ENCODE data around the gene RTEL1.
"Not testable (repeated sequence)": the region's sequence is repeated elsewhere in the genome, so short reads cannot be mapped to it uniquely, and the experiment has no call there.

RTEL1 gene

DNA sequence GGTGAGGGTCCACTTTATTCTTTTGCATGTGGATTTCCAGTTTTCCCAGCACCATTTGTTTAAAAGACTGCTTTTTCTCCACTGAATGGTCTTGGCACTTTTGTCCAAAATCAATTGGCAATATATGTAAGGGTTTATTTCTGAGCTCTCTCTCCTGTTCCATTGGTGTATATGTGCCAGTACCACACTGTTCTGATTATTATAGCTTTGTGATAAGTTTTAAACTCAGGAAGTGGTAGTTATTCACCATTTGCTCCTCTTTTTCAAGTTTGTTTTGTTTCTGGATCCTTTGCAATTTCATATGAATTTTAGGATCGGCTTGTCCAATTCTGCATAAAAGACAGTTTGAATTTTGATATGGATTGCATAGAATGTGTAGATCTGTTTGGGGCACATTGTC is 54.1 kb downstream of the RTEL1 start:
- no peak for DNase-seq (ENCODE audit: low spot score)
- FAIRE-seq = no peak

DNA sequence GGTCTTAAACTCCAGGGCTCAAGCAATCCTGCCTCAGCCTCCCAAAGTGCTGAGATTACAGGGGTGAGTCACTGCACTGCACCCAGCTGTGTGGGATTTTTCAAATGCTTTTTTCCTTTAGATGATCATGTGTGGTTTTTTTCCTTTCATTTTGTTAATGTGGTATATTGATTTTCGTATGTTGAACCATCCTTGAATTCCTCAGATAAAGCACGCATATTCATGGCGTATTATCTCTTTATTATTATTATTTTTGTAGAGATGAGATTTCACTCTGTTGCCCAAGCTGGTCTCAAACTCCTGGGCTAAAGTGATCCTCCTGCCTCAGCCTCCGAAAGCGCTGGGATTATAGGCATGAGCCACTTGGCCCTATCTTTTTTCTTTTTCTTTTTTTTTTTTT is 56.7 kb downstream of the RTEL1 start:
- DNase-seq (ENCODE audit: low spot score) (no peak), FAIRE-seq (no peak)

DNA sequence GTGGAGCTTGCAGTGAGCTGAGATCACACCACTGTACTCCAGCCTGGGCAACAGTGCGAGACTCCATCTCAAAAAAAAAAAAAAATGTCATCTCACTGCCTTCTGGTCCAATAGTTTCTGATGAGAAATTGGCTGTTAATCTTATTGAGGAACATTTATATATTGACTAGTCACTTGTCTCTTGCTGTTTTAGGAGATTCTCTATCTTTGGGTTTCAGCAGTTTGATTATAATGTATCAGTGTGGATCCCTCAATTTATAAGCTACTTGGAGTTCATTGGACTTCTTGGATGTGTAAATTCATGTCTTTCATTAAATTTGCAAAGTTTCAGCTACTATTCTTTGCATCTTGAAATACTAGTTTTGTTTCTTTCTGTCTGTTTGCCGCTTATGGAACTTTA is 60.9 kb downstream of the RTEL1 start:
- DNase-seq (ENCODE audit: low spot score) = no peak
- FAIRE-seq = no peak

DNA sequence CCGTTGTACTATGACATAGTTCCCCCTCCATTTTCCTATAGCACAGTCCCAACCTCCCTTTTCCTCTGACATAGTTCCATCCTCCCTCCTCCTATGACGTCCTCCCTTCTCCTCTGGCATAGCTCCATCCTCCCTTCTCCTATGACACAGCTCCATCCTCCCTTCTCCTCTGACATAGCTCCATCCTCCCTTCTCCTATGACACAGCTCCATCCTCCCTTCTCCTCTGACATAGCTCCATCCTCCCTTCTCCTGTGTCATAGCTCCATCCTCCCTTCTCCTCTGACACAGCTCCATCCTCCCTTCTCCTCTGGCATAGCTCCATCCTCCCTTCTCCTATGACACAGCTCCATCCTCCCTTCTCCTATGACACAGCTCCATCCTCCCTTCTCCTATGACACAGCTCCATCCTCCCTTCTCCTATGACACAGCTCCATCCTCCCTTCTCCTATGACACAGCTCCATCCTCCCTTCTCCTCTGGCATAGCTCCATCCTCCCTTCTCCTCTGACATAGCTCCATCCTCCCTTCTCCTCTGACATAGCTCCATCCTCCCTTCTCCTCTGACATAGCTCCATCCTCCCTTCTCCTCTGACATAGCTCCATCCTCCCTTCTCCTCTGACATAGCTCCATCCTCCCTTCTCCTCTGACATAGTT is 65.0 kb downstream of the RTEL1 start:
- DNase-seq (ENCODE audit: low spot score); FAIRE-seq: not testable (repeated sequence)

DNA sequence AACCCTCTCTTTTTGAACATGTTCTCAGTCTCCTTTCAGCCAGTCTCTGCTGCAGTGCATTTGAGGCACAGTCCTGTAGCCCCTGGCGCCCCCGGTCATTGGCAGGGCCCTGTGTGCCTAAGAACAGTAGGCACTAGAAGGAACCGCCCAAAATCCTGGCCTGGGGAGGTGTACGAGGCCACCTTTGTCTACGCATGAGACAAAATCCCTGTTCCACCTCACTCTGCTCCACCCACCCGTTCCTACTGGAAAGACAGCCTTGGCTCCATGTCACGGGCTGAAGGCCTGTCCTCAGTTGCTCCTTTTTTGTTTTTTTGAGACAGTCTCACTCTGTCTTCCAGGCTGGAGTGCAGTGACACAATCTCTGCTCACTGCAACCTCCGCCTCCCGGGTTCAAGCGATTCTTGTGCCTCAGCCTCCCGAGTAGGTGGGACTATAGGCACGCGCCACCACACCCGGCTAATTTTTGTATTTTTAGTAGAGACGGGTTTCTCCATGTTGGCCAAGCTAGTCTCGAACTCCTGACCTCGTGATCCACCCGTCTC is 72.1 kb downstream of the RTEL1 start:
- FAIRE-seq; DNase-seq (ENCODE audit: low spot score): not testable (repeated sequence)

DNA sequence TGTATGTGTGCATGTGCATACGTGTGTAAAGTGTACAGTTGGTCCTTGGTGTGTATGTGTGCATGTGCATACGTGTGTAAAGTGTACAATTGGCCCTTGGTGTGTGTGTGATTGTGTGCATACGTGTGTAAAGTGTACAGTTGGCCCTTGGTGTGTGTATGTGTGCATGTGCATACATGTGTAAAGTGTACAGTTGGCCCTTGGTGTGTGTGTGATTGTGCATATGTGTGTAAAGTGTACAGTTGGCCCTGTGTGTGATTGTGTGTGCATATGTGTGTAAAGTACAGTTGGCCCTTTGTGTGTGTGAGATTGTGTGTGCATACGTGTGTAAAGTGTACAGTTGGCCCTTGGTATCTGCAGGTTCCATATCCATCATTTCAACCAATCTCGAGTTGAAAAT is 73.3 kb downstream of the RTEL1 start:
- FAIRE-seq (no peak), DNase-seq (ENCODE audit: low spot score) (no peak)

DNA sequence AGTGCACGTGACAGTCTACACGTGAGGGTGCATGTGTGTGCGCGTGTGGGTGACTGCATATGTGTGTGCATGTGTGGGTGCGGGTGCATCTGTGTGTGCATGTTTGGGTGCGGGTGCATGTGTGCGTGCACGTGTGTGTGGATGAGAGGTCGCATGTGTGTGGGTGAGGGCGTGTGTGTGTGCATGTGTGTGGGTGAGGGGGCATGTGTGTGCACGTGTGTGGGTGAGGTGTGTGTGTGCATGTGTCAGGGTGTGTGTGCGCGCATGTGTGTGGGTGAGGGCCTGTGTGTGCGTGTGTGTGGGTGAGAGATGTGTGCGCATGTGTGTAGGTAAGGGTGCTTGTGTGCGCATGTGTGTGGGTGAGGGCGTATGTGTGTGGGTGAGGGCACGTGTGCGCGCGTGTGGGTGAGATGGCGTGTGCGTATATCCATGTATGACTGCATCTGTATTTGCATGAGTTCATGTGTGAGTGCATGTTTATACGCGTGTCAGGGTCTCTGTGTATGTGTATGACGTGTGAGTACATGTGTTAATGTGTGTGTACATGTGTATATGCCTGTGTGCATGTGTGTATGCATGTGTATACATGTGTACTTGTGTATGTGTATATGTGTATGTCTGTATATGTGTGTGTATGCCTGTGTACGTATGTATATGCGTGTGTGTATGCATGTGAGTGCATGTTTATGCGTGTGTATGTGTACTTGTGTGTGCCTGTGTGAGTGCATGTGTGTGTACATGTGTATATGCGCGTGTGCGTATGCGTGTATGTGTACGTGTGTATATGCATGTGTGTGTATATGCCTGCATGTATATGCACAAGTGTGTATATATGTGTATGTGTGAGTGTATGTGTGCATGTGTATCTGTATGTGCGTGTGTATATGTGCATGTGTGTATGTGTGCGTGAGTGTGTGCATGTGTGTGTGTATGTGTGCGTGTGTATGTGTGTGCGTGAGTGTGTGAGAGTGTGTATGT is 74.3 kb downstream of the RTEL1 start:
- no peak for FAIRE-seq
- DNase-seq (ENCODE audit: low spot score) = no peak

DNA sequence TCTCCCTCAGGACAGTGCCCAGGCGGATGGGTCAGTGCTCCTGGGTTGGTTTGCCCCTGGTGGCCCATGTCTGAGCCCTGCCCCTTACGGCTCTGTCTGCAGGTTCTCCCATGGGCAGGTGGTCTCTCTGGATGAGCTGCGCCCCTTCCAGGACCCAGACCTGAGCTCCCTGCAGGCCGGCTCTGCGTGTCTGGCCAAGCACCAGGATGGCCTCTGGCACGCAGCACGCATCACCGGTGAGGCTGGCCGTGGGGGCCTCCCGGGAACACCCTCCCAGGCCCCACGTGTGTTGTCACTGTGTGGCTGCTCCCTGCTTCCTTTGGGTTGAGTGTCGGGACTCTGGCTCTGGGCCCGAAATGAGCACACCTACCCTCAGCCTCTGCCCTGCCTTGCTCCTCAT is 75.0 kb downstream of the RTEL1 start:
- DNase-seq (ENCODE audit: low spot score) (no peak), FAIRE-seq (no peak)

DNA sequence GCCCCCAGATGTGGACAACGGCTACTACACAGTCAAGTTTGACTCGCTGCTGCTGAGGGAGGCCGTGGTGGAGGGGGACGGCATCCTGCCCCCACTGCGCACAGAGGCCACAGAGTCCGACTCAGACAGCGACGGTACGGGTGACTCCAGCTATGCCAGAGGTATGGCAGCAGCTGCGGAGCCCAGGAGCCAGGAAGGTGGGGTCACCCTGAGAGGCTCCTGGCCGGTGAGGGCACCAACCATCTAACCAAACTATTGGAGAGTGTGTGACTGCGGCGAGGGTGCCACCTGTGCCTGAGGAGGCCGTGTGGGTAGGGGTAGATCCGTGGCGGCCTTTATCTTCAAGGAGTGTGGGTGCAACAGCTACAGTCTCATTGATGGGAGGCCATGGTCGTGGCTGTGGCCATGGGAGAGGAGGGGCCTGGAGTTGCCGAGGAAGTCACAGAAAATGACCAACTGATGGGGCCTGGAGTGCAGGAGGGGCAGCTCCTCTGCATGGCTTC is 75.5 kb downstream of the RTEL1 start:
- FAIRE-seq (no peak), DNase-seq (ENCODE audit: low spot score) (no peak)

DNA sequence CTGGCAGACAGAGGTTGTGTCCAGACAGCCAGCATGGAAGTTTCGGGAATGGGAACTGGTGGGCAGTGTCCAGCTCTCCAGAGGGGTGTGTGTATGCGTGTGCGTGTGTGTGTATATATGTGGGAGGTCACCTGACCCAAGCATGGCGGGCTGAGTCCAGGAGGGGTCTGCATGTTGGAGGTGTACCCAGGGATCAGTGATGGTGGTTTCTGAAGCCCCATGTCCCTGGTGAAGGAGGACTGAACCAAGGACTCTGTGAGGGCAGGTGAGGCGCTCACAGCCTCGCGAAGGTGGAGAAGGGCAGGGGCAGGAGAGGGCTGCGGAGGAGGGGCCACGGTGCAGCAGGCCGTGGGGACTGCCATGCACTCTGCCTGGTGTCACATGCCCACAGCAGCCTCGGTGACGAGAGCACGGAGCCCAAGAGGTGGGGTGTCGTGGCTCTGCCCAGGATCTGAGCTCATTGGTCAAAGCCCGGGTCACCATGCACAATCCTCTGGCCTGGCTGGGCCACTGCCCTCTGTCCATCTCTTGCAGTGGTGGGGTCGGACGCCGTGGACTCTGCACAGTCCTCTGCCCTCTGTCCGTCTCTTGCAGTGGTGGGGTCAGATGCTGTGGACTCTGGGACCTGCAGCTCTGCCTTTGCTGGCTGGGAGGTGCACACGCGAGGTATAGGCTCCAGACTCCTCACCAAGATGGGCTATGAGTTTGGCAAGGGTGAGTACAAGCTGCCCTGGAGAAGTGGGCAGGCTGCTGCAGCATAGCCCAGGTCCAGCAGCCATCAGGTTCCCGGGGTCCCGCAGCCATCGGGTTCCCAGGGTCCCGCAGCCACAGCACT is 76.2 kb downstream of the RTEL1 start:
- no peak for FAIRE-seq
- no peak for DNase-seq (ENCODE audit: low spot score)

DNA sequence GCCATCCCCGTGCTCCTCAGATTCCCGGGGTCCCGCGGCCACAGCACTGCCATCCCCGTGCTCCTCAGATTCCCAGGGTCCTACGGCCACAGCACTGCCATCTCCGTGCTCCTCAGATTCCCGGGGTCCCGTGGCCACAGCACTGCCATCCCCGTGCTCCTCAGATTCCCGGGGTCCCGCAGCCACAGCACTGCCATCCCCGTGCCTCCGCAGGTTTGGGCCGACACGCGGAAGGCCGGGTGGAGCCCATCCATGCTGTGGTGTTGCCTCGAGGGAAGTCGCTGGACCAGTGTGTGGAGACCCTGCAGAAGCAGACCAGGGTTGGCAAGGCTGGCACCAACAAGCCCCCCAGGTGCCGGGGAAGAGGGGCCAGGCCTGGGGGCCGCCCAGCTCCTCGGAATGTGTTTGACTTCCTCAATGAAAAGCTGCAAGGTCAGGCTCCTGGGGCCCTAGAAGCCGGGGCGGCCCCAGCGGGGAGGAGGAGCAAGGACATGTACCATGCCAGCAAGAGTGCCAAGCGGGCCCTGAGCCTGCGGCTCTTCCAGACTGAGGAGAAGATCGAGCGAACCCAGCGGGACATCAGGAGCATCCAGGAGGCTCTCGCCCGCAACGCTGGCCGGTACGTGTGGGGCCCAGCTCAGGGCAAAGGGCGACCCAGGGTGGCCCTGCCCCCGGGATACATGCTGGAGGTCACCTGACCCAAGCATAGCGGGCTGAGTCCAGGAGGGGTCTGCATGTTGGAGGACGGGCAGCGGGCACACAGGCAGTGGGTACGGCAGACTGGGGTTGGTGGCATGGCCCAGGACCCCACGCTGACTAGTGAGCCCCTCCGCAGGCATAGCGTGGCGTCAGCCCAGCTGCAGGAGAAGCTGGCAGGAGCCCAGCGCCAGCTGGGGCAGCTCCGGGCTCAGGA is 77.1 kb downstream of the RTEL1 start:
- DNase-seq (ENCODE audit: low spot score) = no peak
- FAIRE-seq = no peak

DNA sequence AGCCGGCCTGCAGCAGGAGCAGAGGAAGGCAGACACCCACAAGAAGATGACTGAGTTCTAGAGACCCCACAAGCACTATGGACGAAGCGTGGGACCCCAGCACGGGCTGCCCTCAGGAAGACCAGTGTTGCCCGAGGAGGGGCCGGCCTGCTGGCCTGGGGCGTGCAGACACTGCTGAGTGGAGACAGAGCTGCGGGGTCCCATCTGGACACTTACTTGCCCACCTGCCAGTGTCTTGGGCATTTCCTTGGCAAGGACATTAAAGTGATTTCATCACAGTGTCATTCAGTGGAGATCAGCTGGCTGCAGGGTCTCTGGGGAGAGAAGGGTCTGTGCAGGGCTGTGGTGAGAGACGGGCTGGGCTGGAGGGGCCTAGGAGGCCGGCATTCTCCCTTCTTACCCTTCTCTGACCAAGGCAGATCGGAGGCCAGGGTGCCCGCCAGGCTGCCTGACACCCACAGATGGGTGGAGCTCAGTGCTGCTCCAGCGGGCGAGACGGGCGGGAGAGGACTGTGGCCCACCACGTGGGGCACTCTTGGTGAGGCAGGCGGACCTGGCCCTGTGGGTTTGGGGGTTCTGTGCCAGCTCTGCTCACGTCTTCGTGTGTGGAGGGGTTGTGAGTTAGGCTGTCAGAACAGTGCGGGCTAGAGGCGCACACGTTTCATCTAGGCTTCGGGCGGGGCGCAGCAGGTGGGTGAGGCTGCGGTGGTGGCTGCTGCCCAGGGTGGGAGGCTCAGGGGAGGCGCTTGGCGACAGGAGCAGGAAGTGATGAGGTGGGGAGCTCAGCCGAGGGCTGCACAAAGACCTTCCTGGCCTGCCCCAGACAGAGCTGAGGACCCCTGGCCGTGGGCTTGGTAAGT is 78.0 kb downstream of the RTEL1 start, which contains the start of gene LIME1:
Gene LIME1 (plus strand): TSS at position 806 of the 860 bp plus-strand sequence. CDS start 886 bp downstream, outside the sequence.
- DNase-seq (ENCODE audit: low spot score) (no peak), FAIRE-seq (no peak)

DNA sequence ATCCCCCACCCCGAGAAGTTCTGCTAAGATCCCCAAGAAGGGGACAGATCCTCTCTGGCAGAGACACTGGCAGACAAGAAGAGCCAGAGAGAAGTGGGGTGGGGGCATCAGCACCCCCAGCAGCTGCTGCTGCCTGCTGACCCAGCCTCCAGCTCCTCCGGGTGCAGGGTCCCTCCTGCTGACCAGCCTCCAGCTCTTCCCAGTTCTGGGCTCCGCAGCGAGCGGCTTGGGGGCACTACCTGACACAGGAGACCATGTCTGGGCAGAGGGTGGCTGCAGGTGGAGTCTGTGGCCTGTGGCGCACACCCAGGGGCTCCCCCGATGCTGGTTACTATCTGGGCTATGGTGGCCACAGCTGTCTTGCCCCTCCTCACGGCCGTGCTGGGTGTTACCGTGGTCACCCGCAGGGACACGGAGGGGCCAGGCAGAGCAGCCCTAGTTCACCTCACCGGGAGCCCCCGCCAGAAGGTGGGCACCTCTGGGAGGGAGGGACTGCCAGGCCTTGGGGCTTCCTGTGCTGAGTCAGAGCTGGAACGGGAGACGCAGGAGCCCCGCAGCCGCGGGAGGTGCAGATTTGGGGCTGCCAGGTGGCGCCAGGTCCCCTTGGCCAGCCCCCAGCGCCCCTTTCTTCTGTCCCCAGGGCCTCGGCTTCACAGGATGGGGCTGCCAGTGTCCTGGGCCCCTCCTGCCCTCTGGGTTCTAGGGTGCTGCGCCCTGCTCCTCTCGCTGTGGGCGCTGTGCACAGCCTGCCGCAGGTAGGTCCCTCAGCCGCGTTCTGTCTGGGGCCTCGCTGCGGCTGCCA is 79.0 kb downstream of the RTEL1 start:
- no peak for DNase-seq (ENCODE audit: low spot score)
- FAIRE-seq = no peak

DNA sequence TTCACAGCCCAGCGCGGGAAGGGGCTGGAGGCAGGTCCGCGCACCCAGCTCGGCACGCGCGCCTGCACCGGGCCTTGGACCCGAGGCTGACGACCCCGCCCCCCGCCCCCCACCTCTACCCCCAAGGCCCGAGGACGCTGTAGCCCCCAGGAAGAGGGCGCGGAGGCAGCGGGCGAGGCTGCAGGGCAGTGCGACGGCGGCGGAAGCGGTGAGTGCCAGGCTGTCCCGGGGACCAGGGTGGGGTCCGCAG is 79.5 kb downstream of the RTEL1 start:
- FAIRE-seq = no peak

DNA sequence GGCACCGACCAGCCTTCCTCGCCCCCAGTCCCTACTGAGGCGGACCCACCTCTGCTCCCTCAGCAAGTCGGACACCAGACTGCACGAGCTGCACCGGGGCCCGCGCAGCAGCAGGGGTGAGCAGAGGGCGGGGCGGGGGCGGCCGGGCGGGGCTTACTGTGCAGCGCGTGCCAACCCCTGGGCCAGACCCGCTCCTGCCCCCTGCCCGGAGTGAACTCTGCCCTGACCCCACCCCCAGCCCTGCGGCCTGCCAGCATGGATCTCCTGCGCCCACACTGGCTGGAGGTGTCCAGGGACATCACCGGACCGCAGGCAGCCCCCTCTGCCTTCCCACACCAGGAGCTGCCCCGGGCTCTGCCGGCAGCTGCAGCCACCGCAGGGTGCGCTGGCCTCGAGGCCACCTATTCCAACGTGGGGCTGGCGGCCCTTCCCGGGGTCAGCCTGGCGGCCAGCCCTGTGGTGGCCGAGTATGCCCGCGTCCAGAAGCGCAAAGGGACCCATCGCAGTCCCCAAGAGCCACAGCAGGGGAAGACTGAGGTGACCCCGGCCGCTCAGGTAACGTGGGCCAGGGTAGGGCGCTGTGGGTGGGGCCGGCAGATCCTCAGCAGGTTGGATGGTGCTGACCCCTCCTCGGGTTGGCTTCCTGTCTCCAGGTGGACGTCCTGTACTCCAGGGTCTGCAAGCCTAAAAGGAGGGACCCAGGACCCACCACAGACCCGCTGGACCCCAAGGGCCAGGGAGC is 80.0 kb downstream of the RTEL1 start:
- DNase-seq (ENCODE audit: low spot score) (no peak), FAIRE-seq (no peak)

More for the DNA sequence above, 79.5 kb downstream of the RTEL1 start:
- DNase-seq (ENCODE audit: low spot score) = no peak

DNA sequence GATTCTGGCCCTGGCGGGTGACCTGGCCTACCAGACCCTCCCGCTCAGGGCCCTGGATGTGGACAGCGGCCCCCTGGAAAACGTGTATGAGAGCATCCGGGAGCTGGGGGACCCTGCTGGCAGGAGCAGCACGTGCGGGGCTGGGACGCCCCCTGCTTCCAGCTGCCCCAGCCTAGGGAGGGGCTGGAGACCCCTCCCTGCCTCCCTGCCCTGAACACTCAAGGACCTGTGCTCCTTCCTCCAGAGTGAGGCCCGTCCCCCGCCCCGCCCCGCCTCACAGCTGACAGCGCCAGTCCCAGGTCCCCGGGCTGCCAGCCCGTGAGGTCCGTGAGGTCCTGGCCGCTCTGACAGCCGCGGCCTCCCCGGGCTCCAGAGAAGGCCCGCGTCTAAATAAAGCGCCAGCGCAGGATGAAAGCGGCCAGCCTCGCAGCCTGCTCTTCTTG is 80.6 kb downstream of the RTEL1 start:
- DNase-seq (ENCODE audit: low spot score) = no peak
- no peak for FAIRE-seq

DNA sequence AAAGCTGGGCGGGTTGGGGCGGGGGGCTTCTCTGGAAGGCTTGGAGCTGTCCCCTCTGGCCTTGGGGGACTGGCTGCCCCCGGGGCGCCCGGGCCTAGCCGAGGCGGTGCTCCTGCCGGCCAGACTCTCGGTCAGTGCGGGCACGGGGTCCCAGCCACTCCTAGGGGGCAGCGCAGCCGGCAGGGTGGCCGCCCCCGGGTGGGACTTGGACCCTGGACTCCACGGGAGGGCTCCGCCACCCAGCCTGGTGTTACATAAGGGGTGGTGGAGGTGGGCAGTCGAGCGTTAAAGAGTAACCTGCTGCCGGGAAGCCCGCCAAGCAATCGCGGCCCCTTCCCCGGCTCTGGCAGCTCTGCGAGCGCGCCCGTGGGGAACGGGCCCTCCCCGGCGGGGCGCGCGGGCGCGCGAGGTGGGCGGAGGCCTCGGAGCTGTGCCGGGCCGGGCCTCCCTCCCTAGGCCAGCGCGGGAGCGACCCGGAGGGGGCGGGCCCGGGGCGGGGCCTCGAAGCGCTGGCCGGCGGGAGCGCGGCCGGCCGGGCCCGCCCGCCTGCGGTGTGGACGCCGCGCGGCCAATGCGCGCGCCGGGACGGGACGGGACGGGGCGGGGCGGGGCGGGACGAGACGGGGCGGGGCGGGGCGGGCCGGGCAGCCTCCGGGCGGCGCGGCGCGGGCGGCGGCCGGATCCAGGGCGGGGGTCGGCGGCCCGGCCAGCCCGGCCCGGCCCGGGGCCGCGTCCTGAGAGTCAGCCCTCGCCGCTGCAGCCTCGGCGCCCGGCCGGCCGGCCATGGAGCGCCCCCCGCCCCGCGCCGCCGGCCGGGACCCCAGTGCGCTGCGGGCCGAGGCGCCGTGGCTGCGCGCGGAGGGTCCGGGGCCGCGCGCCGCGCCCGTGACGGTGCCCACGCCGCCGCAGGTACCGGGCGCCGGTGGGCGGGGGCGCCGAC is 81.3 kb downstream of the RTEL1 start, which contains the start of gene SLC2A4RG:
Gene SLC2A4RG (plus strand): TSS at position 647 of the 940 bp plus-strand sequence. CDS start 137 bp downstream, at position 784.
- DNase-seq (ENCODE audit: low spot score) (peak; percentile 54), FAIRE-seq (no peak)
